A549 (cell line): ENCODE data around the gene SLC26A4.

Experiments
- BHLHE40 ChIP-seq: IDR thresholded peaks from 2 replicates; pipeline ENCODE4 v1.6.1; 2012; ENCODE audit warnings: low read depth, low read length, inconsistent platforms
- ZSCAN20 ChIP-seq: fragments of 250-450 bp; sonication (Bioruptor Pico); IDR thresholded peaks from 2 replicates; pipeline ENCODE4 v1.8.0; 2022; ENCODE audit warnings: mild to moderate bottlenecking, moderate library complexity
- TF ChIP-seq, protein P1 (sequence below): IDR thresholded peaks from 2 replicates; pipeline ENCODE4 v1.6.1; 2012
- TF ChIP-seq, protein P2 (sequence below): fragments of >200 bp; sonication (Bioruptor Twin); formaldehyde crosslinking; IDR thresholded peaks from 3 replicates; pipeline ENCODE4 v1.5.1; 2016

DNA sequence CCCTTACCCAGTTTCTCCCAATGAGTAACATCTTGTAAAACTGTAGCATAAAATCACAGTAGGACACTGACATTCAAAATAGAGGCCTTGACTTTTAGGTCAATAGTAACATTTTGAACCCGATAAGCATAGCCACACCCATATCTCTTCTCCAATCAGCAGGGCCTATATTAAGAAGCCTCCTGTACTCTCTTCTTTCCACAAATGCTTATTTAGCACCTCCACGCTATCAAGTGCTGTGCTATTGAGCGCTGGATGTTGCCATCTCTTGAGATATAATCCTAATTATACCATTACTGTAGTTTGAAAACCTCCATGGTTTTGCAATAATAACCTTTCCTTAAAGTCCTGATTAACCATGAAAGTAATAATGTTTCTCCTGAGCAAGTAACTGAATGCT, 43.2 kb downstream of the SLC26A4 start:
- no peak for TF ChIP-seq BHLHE40
- TF ChIP-seq ZSCAN20 (CRISPR knock-in tag) = no peak
- TF ChIP-seq, protein P1, sequence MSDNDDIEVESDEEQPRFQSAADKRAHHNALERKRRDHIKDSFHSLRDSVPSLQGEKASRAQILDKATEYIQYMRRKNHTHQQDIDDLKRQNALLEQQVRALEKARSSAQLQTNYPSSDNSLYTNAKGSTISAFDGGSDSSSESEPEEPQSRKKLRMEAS = no peak
- TF ChIP-seq, protein P2, sequence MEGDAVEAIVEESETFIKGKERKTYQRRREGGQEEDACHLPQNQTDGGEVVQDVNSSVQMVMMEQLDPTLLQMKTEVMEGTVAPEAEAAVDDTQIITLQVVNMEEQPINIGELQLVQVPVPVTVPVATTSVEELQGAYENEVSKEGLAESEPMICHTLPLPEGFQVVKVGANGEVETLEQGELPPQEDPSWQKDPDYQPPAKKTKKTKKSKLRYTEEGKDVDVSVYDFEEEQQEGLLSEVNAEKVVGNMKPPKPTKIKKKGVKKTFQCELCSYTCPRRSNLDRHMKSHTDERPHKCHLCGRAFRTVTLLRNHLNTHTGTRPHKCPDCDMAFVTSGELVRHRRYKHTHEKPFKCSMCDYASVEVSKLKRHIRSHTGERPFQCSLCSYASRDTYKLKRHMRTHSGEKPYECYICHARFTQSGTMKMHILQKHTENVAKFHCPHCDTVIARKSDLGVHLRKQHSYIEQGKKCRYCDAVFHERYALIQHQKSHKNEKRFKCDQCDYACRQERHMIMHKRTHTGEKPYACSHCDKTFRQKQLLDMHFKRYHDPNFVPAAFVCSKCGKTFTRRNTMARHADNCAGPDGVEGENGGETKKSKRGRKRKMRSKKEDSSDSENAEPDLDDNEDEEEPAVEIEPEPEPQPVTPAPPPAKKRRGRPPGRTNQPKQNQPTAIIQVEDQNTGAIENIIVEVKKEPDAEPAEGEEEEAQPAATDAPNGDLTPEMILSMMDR = no peak
